Endothelial cell of umbilical vein (primary cell): ENCODE data around the gene MRPL54.

Experiments
- EZH2 ChIP-seq: IDR thresholded peaks from 2 replicates; pipeline ENCODE4 v1.6.1; 2012; ENCODE audit warnings: borderline replicate concordance, low read depth, mild to moderate bottlenecking, moderate library complexity, low read length, inconsistent platforms; ENCODE audit not compliant: severe bottlenecking
- FOS ChIP-seq: IDR thresholded peaks from 2 replicates; pipeline ENCODE4 v1.6.1; 2011; ENCODE audit warnings: mild to moderate bottlenecking, low read length, moderate library complexity, borderline replicate concordance; ENCODE audit not compliant: insufficient read depth
- GATA2 ChIP-seq: IDR thresholded peaks from 2 replicates; pipeline ENCODE4 v1.7.0; 2011; ENCODE audit warnings: low read depth, mild to moderate bottlenecking, moderate library complexity, mixed read lengths, low read length; ENCODE audit not compliant: insufficient read length, insufficient read depth
- JUN ChIP-seq: IDR thresholded peaks from 2 replicates; pipeline ENCODE4 v1.6.1; 2011; ENCODE audit warnings: borderline replicate concordance, low read depth; ENCODE audit not compliant: insufficient read length, insufficient read depth
- MAX ChIP-seq: IDR thresholded peaks from 2 replicates; pipeline ENCODE4 v1.6.1; 2011; ENCODE audit not compliant: insufficient read depth, insufficient read length
- MYC ChIP-seq: IDR thresholded peaks from one replicate; pipeline ENCODE4 v1.6.1; 2011; ENCODE audit warnings: mild to moderate bottlenecking, low read depth, low read length
- POLR2A ChIP-seq: IDR thresholded peaks from 2 replicates; pipeline ENCODE4 v1.6.1; 2012; ENCODE audit warnings: low read depth, mild to moderate bottlenecking, control low read depth, low read length
- POLR2AphosphoS5 ChIP-seq: IDR thresholded peaks from 2 replicates; pipeline ENCODE4 v1.6.1; 2012; ENCODE audit warnings: low read depth, mild to moderate bottlenecking, control low read depth, low read length, moderate library complexity; ENCODE audit not compliant: insufficient read depth
- TF ChIP-seq, protein P1 (sequence below), 2 donors: IDR thresholded peaks; 1 replicate in 1 of 2; 2 replicates in 1 of 2; pipeline ENCODE4 v1.5.1; 2011; ENCODE audit warnings: low read length in 2 of 2, mild to moderate bottlenecking in 2 of 2, moderate library complexity in 2 of 2, control low read depth in 1 of 2, inconsistent platforms in 1 of 2, low read depth in 1 of 2; ENCODE audit not compliant: insufficient read depth in 1 of 2; ENCODE audit errors: extremely low read depth in 1 of 2

DNA sequence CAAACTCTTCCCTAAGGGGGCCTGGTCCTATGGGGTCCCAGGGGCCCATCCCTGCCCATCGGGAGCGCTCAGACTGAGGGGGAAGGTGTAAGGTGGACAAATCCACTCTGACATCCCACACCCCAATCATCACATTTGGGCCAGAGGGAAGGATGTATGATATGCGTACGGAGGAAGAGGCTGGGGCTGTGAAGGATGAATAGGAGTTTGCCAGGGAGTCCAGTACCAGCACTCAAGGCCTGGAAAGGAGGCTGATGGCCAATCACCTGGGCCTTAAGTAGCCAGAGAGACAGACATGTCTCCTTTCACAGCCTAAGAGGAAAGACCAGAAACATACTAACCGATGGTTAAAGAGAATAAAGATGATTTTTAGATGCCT, 39.4 kb upstream of the MRPL54 start:
- TF ChIP-seq, protein P1, sequence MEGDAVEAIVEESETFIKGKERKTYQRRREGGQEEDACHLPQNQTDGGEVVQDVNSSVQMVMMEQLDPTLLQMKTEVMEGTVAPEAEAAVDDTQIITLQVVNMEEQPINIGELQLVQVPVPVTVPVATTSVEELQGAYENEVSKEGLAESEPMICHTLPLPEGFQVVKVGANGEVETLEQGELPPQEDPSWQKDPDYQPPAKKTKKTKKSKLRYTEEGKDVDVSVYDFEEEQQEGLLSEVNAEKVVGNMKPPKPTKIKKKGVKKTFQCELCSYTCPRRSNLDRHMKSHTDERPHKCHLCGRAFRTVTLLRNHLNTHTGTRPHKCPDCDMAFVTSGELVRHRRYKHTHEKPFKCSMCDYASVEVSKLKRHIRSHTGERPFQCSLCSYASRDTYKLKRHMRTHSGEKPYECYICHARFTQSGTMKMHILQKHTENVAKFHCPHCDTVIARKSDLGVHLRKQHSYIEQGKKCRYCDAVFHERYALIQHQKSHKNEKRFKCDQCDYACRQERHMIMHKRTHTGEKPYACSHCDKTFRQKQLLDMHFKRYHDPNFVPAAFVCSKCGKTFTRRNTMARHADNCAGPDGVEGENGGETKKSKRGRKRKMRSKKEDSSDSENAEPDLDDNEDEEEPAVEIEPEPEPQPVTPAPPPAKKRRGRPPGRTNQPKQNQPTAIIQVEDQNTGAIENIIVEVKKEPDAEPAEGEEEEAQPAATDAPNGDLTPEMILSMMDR (IDR thresholded peaks at IDR 0.05; ENCODE audit: extremely low read depth in 1 of 2, insufficient read depth in 1 of 2, low read depth in 1 of 2, low read length in 2 of 2), result no peak
- TF ChIP-seq EZH2 (no peak), MYC (no peak), POLR2A (no peak), POLR2AphosphoS5 (no peak), MAX (no peak), FOS (no peak), JUN (no peak), GATA2 (no peak)
